ENCODE data around the gene SDK1. TPM values are rescaled to one million over a fixed set of nuclear protein-coding genes. Genes with fewer than 3 reads are reported as not detected.

SDK1 gene
- total RNA-seq, 2 donors from 2014 or later = 3.1 to 3.6 TPM

DNA sequence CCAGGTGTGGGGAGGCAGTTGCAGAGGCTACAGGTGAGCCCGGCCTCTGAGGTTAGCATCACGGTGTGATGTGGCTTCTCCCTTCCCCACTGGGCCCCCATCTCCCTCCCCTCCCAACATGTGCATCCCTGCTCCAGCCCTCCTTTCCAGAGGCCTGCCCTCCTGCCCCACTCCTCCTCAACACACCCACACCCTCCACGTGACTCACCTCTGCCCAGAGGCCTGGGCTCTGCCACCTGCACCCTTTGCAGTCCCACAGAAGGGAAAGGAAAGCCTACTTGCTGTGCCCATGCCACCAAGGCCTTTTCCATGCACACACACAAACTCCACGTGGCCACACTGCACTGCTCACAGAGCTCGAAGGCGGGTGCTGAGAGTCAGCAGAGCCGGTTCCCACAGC is 880.4 kb downstream of the SDK1 start:
- Histone ChIP-seq H3K9me3 (no peaks in the 10 kb centered on the region), H3K27me3 (no peaks in the 10 kb centered on the region), H3K4me1 (no peaks in the 10 kb centered on the region), H3K36me3 (no peaks in the 10 kb centered on the region), H3K4me3 (no peak overlapping the region), H3K27ac (no peak overlapping the region)
- DNase-seq (ENCODE audit: low spot score) = no peak
- TF ChIP-seq, protein P1, sequence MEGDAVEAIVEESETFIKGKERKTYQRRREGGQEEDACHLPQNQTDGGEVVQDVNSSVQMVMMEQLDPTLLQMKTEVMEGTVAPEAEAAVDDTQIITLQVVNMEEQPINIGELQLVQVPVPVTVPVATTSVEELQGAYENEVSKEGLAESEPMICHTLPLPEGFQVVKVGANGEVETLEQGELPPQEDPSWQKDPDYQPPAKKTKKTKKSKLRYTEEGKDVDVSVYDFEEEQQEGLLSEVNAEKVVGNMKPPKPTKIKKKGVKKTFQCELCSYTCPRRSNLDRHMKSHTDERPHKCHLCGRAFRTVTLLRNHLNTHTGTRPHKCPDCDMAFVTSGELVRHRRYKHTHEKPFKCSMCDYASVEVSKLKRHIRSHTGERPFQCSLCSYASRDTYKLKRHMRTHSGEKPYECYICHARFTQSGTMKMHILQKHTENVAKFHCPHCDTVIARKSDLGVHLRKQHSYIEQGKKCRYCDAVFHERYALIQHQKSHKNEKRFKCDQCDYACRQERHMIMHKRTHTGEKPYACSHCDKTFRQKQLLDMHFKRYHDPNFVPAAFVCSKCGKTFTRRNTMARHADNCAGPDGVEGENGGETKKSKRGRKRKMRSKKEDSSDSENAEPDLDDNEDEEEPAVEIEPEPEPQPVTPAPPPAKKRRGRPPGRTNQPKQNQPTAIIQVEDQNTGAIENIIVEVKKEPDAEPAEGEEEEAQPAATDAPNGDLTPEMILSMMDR (IDR thresholded peaks at IDR 0.05) = no peak

DNA sequence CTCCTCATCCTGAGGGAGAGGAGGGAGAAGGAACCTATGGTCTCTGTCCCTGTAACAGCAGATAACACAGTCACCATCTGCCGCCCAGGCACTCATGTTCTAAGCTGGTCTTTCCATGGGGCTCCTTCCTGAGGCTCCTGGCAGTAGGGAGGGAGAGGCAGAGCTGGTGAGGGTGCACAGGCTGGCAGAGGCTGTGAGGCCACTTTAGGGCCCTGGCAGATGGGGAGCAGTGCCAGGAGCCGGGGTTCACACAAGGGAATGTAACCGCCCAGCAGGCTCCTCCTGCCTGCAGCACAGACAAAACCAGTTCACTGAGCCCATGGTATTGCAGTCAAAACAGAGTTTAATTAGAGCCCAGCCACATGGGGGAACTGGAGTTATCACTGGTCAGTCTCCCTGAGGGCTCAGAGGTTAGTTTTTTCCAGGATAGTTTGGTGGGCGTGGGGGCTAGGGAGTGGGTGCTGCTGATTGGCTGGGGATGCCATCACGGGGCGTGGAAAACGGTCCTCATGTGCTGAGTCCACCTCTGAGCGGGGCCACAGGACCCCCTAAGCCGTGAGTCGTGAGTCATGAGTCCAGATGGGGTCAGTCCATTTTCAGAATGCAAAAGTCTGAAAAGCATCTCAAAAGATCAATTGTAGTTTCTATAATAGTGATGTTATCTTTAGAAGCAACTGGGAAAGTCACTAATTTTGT is 881.7 kb downstream of the SDK1 start:
- H3K27me3 ChIP-seq = no peaks in the 10 kb centered on the region
- H3K4me3 ChIP-seq = no peak overlapping the region
- H3K27ac ChIP-seq = no peak overlapping the region
- no peaks in the 10 kb centered on the region for H3K4me1 ChIP-seq
- H3K36me3 ChIP-seq = no peaks in the 10 kb centered on the region
- no peak for DNase-seq (ENCODE audit: low spot score)
- H3K9me3 ChIP-seq = no peaks in the 10 kb centered on the region
- TF ChIP-seq, protein P1 (IDR thresholded peaks at IDR 0.05) = no peak

DNA sequence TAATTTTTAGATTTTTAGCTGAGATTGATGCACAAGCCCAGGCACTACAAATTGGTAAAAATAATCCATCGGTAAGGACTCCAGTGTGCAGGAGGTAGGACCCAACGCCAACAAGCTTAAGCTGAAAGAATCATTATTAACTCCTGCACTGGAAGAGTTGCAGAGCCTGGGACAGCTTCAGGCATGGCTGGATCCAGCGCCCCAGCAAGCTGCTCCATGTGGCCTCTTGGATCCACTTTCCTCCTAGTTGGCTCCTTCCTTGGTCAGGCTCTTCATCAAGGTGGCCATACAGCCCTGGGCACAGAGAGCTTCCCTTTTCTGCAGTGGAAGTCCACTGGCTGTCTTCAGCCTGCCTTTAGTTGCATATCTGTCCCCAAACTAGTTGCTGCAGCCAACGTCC is 883.6 kb downstream of the SDK1 start:
- TF ChIP-seq, protein P1 (IDR thresholded peaks at IDR 0.05) = no peak
- DNase-seq (ENCODE audit: low spot score) = no peak

DNA sequence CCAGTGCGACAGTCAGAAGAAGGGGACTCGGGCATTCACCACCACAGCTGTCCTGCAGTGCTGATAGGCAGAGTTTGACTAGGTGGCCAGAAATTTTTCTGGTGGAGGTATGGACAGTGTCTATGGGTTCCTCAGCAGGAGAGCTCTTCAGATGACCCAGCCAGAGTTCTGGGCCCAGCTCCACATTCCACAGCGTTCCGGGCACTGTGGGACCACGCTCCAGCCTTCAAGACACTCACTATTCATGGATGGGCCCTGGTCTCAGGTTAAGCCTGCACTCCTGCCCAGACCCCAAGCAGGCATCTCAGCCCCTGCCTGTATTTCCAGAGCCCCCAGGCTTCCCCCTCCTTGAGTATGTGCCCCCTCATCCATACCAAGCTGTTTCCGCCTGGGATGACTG is 884.1 kb downstream of the SDK1 start:
- no peak overlapping the region for H3K27ac ChIP-seq
- DNase-seq (ENCODE audit: low spot score) = no peak
- no peaks in the 10 kb centered on the region for H3K4me1 ChIP-seq
- no peak overlapping the region for H3K4me3 ChIP-seq
- TF ChIP-seq, protein P1 (IDR thresholded peaks at IDR 0.05) = no peak
- H3K36me3 ChIP-seq = no peaks in the 10 kb centered on the region
- H3K27me3 ChIP-seq = no peaks in the 10 kb centered on the region
- no peaks in the 10 kb centered on the region for H3K9me3 ChIP-seq

More for the DNA sequence above, 883.6 kb downstream of the SDK1 start:
- H3K36me3 ChIP-seq = no peaks in the 10 kb centered on the region
- no peaks in the 10 kb centered on the region for H3K9me3 ChIP-seq
- no peak overlapping the region for H3K27ac ChIP-seq
- no peak overlapping the region for H3K4me3 ChIP-seq
- no peaks in the 10 kb centered on the region for H3K27me3 ChIP-seq
- H3K4me1 ChIP-seq = no peaks in the 10 kb centered on the region

DNA sequence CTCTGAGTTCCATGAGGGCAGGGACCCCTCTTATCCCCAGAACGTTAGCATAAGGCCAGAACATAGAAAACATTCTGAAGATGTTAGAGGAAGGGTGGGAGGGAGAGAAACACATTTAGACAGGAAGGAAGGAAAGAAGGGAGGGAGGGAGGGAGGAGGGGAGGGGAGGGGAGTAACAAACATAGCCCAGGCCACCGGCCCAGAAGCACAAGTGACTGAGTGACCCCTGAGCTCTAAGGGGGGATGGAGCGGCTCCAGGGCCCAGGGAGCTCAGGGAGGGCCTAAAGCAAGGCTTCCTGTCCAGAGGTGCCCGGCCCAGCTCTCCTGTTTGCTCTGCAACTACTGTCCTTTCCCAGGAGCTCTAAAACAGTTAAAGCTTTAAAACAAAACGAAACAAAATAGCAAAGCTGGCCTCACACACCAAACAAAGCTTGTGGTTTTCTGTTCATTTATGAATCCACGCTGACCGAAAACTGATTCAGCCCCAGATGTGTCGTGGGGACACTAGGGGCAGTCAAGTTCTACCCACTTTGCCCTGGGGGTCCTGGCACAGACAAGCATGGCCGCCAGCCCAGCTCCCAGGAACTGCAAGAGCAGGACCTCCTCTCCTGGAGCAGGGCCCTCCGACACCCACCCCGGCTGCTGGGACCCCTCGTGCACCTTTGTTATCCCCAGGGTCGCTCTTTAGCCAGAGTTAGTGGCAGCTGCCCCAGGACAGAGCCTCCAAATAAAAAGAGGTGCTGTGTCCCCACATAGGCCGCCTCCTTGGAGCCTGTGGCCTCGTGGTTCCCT is 884.9 kb downstream of the SDK1 start:
- TF ChIP-seq, protein P1 (IDR thresholded peaks at IDR 0.05) = no peak
- Histone ChIP-seq H3K9me3 (no peaks in the 10 kb centered on the region), H3K4me3 (no peak overlapping the region), H3K27ac (no peak overlapping the region), H3K36me3 (no peaks in the 10 kb centered on the region), H3K4me1 (no peaks in the 10 kb centered on the region), H3K27me3 (no peaks in the 10 kb centered on the region)
- DNase-seq (ENCODE audit: low spot score) = no peak

Measured in right atrium auricular region (tissue), 2 donors.